H1 (cell line): ENCODE measurements around the gene CNTD1.

Experiments used
- CTCF ChIP-seq, 3 experiments: IDR thresholded peaks; 1 replicate in 2 of 3; 2 replicates in 1 of 3; pipeline versions ENCODE4 v1.5.1 to v1.6.1; 2011; ENCODE audit warnings: low read length in 3 of 3, mild to moderate bottlenecking in 3 of 3, inconsistent platforms in 2 of 3, low read depth in 1 of 3, moderate library complexity in 1 of 3; ENCODE audit not compliant: insufficient read depth in 1 of 3; ENCODE audit errors: control extremely low read depth in 1 of 3
- EZH2 ChIP-seq: fragments of 200-600 bp; sonication (generic); IDR thresholded peaks from 2 replicates; pipeline ENCODE4 v1.7.1; 2012; ENCODE audit warnings: low read depth, mild to moderate bottlenecking, moderate library complexity, low read length, inconsistent platforms; ENCODE audit not compliant: severe bottlenecking
- HDAC2 ChIP-seq, 2 experiments: fragments of 300-600 bp in 1 of 2; sonication (generic) in 1 of 2; IDR thresholded peaks; 2 replicates each; pipeline ENCODE4 v1.6.1; 2011 to 2012; ENCODE audit warnings: low read depth in 2 of 2, low read length in 2 of 2, mild to moderate bottlenecking in 2 of 2, moderate library complexity in 2 of 2, borderline replicate concordance in 1 of 2, inconsistent platforms in 1 of 2
- JUND ChIP-seq: IDR thresholded peaks from 2 replicates; pipeline ENCODE4 v1.6.1; 2011; ENCODE audit warnings: mild to moderate bottlenecking, improper control_type of control experiment, low read length
- MAFK ChIP-seq: IDR thresholded peaks from 2 replicates; pipeline ENCODE4 v1.6.1; 2012; ENCODE audit warnings: low read depth, mild to moderate bottlenecking, improper control_type of control experiment, low read length
- MAX ChIP-seq: IDR thresholded peaks from 2 replicates; pipeline ENCODE4 v1.6.1; 2012; ENCODE audit warnings: inconsistent platforms
- PHF8 ChIP-seq: fragments of 200-600 bp; sonication (generic); conservative IDR thresholded peaks from 2 replicates; pipeline ENCODE4 v1.7.1; 2012; ENCODE audit warnings: low read depth, mild to moderate bottlenecking, inconsistent platforms, low read length, moderate library complexity
- POLR2A ChIP-seq, 2 experiments: IDR thresholded peaks; 1 replicate in 1 of 2; 2 replicates in 1 of 2; pipeline ENCODE4 v1.6.1; 2011; ENCODE audit warnings: low read depth in 2 of 2, low read length in 2 of 2, mild to moderate bottlenecking in 2 of 2; ENCODE audit errors: control extremely low read depth in 1 of 2
- POLR2AphosphoS5 ChIP-seq: IDR thresholded peaks from 2 replicates; pipeline ENCODE4 v1.6.1; 2011; ENCODE audit warnings: low read depth, low read length
- RFX5 ChIP-seq: IDR thresholded peaks from 2 replicates; pipeline ENCODE4 v1.6.1; 2011; ENCODE audit warnings: low read depth, low read length, improper control_type of control experiment, borderline replicate concordance
- RXRA ChIP-seq: IDR thresholded peaks from 2 replicates; pipeline ENCODE4 v1.6.1; 2011; ENCODE audit warnings: low read depth, mild to moderate bottlenecking, low read length, moderate library complexity; ENCODE audit not compliant: insufficient read depth
- SUZ12 ChIP-seq: fragments of 200-600 bp; sonication (generic); IDR thresholded peaks from 2 replicates; pipeline ENCODE4 v1.6.1; 2012; ENCODE audit warnings: mild to moderate bottlenecking, inconsistent platforms, low read length, moderate library complexity, mixed read lengths
- TAF1 ChIP-seq: IDR thresholded peaks from 2 replicates; pipeline ENCODE4 v1.6.1; 2011; ENCODE audit warnings: mild to moderate bottlenecking, low read depth, low read length
- ZNF274 ChIP-seq: IDR thresholded peaks from 2 replicates; pipeline ENCODE4 v1.7.0; 2012; ENCODE audit warnings: low read length, borderline replicate concordance; ENCODE audit errors: extremely low read depth

DNA sequence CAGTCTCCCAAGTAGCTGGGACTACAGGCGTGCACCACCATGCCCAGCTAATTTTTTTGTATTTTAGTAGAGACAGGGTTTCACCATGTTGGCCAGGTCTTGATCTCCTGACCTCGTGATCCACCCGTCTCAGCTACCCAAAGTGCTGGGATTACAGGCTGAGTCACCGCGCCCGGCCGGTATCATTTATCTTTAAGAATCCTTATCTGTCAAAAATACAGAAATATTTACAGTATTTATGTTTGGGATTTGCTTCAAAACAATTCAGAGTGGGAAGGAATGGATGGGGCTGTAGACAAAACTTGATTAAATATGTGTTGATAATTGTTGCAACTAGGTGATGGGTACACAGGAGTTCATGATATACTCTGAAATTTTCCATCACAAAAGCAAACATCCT is 22.5 kb downstream of the CNTD1 start:
- TF ChIP-seq MAX = no peak
- no peak for TF ChIP-seq CTCF (IDR thresholded peaks at IDR 0.05; ENCODE audit: control extremely low read depth in 1 of 3, insufficient read depth in 1 of 3, low read depth in 1 of 3, low read length in 3 of 3)
- no peak for TF ChIP-seq POLR2AphosphoS5
- TF ChIP-seq TAF1 = no peak
- no peak for TF ChIP-seq SUZ12
- TF ChIP-seq HDAC2 (IDR thresholded peaks at IDR 0.05; ENCODE audit: borderline replicate concordance in 1 of 2, low read depth in 2 of 2, low read length in 2 of 2) = no peak
- no peak for TF ChIP-seq EZH2
- no peak for TF ChIP-seq ZNF274
- TF ChIP-seq RFX5 = no peak
- TF ChIP-seq RXRA = no peak
- TF ChIP-seq PHF8 = no peak
- TF ChIP-seq JUND = no peak
- no peak for TF ChIP-seq MAFK
- TF ChIP-seq POLR2A (IDR thresholded peaks at IDR 0.05; ENCODE audit: control extremely low read depth in 1 of 2, low read depth in 2 of 2, low read length in 2 of 2) = no peak
